HepG2 (cell line): ENCODE results near the gene ATP1B2. TPM values are rescaled to one million over a fixed set of nuclear protein-coding genes. Genes with fewer than 3 reads are reported as not detected.
A peak's percentile ranks its signal among the peaks of the same experiment; 100 is the strongest.

Source experiments
- RFX5 ChIP-seq: IDR thresholded peaks from 2 replicates; pipeline ENCODE4 v1.6.1; 2011; ENCODE audit warnings: low read depth, low read length, improper control_type of control experiment
- SOX5 ChIP-seq: IDR thresholded peaks from 2 replicates; pipeline ENCODE4 v1.6.1; 2016; ENCODE audit warnings: borderline replicate concordance
- SP5 ChIP-seq: IDR thresholded peaks from 2 replicates; pipeline ENCODE4 v1.6.1; 2016; ENCODE audit warnings: low read depth, borderline replicate concordance
- XRCC5 ChIP-seq: fragments of 200-400 bp; formaldehyde crosslinking; optimal IDR thresholded peaks from 2 replicates; pipeline ENCODE3; 2017; ENCODE audit warnings: mild to moderate bottlenecking, low read length
- ZBTB42 ChIP-seq: sonication (generic); formaldehyde crosslinking; IDR thresholded peaks from 2 replicates; pipeline ENCODE4 v1.5.0; 2020; ENCODE audit warnings: mild to moderate bottlenecking, missing genetic modification reagents
- ZNF10 ChIP-seq: sonication (generic); formaldehyde crosslinking; IDR thresholded peaks from 2 replicates; pipeline ENCODE4 v1.4.0; 2020; ENCODE audit warnings: mild to moderate bottlenecking, low read depth, missing genetic modification reagents, borderline replicate concordance
- ZNF546 ChIP-seq: sonication (generic); formaldehyde crosslinking; conservative IDR thresholded peaks from 2 replicates; pipeline ENCODE4 v1.8.1; 2023; ENCODE audit warnings: mild to moderate bottlenecking, missing genetic modification reagents
- ZNF737 ChIP-seq: sonication (generic); formaldehyde crosslinking; IDR thresholded peaks from 2 replicates; pipeline ENCODE4 v1.5.0; 2020; ENCODE audit warnings: missing genetic modification reagents, mild to moderate bottlenecking, borderline replicate concordance
- ZNF83 ChIP-seq: sonication (generic); formaldehyde crosslinking; IDR thresholded peaks from 2 replicates; pipeline ENCODE4 v1.4.0; 2020; ENCODE audit warnings: missing genetic modification reagents, mild to moderate bottlenecking, borderline replicate concordance
- polyA plus RNA-seq, 8 experiments: library from polyadenylated mRNA; depleted of rRNA in 3 of 8; stranded (reverse) in 7 of 8; unstranded in 1 of 8; fragments of >200 nt; fragmentation: Illumina TruSeq in 4 of 8; extraction: Trizol in 4 of 8; gene quantifications; 2 replicates each; pipeline versions ENCODE4 v1.2.1 to v1.2.3, GENCODE V29; 2011 to 2016; ENCODE audit warnings: low read depth in 4 of 8, missing spikeins in 1 of 8, mixed read lengths in 1 of 8; ENCODE audit not compliant: insufficient read depth in 1 of 8
- total RNA-seq, 5 experiments: library from RNA; depleted of rRNA; stranded (reverse); fragments of >200 nt; fragmentation: Illumina TruSeq; extraction: Trizol; gene quantifications; 2 replicates each; pipeline ENCODE4 v1.2.3, GENCODE V29; 2016; ENCODE audit warnings: low read depth in 1 of 5
- TF ChIP-seq, protein P1 (sequence below): IDR thresholded peaks from 2 replicates; pipeline ENCODE4 v1.6.1; 2018; ENCODE audit warnings: missing genetic modification reagents, mild to moderate bottlenecking, missing compliant biosample characterization
- TF ChIP-seq, protein P2 (sequence below): IDR thresholded peaks from 2 replicates; pipeline ENCODE4 v1.6.1; 2016; ENCODE audit warnings: missing compliant biosample characterization, missing genetic modification reagents, borderline replicate concordance
- TF ChIP-seq, protein P3 (sequence below), 2 experiments: sonication (generic) in 1 of 2; formaldehyde crosslinking in 1 of 2; IDR thresholded peaks; 2 replicates each; pipeline versions ENCODE4 v1.4.0 to v1.6.1; 2018 to 2020; ENCODE audit warnings: missing genetic modification reagents in 2 of 2, borderline replicate concordance in 1 of 2, low read depth in 1 of 2, mild to moderate bottlenecking in 1 of 2, missing biosample characterization in 1 of 2
- TF ChIP-seq, protein P4 (sequence below): sonication (generic); formaldehyde crosslinking; IDR thresholded peaks from 2 replicates; pipeline ENCODE4 v1.5.0; 2020; ENCODE audit warnings: mild to moderate bottlenecking, missing genetic modification reagents
- TF ChIP-seq, protein P5 (sequence below): IDR thresholded peaks from 2 replicates; pipeline ENCODE4 v1.6.1; 2012; ENCODE audit warnings: low read length, improper control_type of control experiment
- TF ChIP-seq, protein P6 (sequence below): sonication (generic); formaldehyde crosslinking; IDR thresholded peaks from 2 replicates; pipeline ENCODE4 v1.4.0; 2020; ENCODE audit warnings: missing genetic modification reagents

The ATP1B2 gene
- total and polyA plus RNA-seq, 2 of the 13 experiments (the other 11 are each of a cell fraction or from before 2014, with no cell fraction given) = not detected

DNA sequence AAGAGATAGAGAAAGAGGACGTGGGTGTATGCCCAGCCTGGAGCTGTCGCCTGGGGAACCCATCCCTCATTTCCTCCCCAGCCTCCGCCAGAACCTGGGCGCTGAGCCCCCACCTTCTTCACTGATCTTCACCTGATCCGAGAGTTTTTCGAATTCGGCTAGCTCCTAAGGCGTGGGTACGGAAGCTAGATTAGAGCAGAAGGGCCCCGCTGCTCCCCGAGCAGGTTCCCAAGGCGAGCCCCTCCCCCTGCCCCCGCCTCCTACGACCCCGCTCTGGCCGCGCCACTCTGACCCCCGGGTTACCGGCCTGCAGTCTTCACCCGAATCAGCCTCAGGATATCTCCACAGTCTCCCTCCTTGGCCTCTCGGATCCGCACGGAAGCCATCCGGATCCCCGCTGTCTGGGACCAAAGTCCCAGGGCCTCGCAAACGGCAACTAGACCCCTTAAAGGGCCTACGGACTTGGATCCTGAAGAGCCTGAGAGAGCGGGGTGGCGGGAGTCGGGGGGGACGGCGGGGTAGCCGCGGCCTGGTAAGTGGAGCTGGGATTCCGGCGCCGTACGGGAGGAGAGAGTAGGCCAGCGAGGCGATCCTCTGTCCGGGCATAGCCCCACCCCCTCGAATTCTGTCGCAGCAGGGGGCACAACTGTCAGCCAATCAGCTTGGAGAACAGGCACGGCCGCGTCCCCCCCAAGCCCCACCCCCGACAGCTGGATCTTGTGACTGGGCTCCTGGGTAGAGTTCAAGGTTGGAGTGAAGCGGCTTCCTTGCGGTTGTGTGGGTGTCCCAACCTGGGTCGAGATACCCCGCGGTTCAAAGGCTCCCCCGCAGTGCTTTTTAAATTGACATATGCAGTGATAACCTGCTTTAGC, 23.2 kb upstream of the ATP1B2 start, which contains the start of gene SAT2 (continued):
- TF ChIP-seq, protein P1, sequence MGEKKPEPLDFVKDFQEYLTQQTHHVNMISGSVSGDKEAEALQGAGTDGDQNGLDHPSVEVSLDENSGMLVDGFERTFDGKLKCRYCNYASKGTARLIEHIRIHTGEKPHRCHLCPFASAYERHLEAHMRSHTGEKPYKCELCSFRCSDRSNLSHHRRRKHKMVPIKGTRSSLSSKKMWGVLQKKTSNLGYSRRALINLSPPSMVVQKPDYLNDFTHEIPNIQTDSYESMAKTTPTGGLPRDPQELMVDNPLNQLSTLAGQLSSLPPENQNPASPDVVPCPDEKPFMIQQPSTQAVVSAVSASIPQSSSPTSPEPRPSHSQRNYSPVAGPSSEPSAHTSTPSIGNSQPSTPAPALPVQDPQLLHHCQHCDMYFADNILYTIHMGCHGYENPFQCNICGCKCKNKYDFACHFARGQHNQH (CRISPR knock-in tag) = peak; percentile 85
- TF ChIP-seq SOX5 (CRISPR knock-in tag) (peak; percentile 21; the same call in 1 of the 2 replicates), ZNF83 (CRISPR knock-in tag) (no peak), ZBTB42 (0 out of 2 replicates have a peak, but pooled peaks have one; percentile 44), XRCC5 (peak; percentile 48), RFX5 (0 out of 2 replicates have a peak, but pooled peaks have one; percentile 13), ZNF10 (CRISPR knock-in tag) (no peak), ZNF546 (no peak), ZNF737 (CRISPR knock-in tag) (no peak), SP5 (CRISPR knock-in tag) (no peak)
- TF ChIP-seq, protein P2, sequence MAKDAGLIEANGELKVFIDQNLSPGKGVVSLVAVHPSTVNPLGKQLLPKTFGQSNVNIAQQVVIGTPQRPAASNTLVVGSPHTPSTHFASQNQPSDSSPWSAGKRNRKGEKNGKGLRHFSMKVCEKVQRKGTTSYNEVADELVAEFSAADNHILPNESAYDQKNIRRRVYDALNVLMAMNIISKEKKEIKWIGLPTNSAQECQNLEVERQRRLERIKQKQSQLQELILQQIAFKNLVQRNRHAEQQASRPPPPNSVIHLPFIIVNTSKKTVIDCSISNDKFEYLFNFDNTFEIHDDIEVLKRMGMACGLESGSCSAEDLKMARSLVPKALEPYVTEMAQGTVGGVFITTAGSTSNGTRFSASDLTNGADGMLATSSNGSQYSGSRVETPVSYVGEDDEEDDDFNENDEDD (CRISPR knock-in tag) = peak; percentile 21; the same call in 1 of the 2 replicates
- TF ChIP-seq, protein P3, sequence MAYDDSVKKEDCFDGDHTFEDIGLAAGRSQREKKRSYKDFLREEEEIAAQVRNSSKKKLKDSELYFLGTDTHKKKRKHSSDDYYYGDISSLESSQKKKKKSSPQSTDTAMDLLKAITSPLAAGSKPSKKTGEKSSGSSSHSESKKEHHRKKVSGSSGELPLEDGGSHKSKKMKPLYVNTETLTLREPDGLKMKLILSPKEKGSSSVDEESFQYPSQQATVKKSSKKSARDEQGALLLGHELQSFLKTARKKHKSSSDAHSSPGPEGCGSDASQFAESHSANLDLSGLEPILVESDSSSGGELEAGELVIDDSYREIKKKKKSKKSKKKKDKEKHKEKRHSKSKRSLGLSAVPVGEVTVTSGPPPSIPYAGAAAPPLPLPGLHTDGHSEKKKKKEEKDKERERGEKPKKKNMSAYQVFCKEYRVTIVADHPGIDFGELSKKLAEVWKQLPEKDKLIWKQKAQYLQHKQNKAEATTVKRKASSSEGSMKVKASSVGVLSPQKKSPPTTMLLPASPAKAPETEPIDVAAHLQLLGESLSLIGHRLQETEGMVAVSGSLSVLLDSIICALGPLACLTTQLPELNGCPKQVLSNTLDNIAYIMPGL (CRISPR knock-in tag; IDR thresholded peaks at IDR 0.05; ENCODE audit: borderline replicate concordance in 1 of 2, low read depth in 1 of 2) = peak; percentile 54 to 61; a peak in 2 of 4 replicates
- TF ChIP-seq, protein P4, sequence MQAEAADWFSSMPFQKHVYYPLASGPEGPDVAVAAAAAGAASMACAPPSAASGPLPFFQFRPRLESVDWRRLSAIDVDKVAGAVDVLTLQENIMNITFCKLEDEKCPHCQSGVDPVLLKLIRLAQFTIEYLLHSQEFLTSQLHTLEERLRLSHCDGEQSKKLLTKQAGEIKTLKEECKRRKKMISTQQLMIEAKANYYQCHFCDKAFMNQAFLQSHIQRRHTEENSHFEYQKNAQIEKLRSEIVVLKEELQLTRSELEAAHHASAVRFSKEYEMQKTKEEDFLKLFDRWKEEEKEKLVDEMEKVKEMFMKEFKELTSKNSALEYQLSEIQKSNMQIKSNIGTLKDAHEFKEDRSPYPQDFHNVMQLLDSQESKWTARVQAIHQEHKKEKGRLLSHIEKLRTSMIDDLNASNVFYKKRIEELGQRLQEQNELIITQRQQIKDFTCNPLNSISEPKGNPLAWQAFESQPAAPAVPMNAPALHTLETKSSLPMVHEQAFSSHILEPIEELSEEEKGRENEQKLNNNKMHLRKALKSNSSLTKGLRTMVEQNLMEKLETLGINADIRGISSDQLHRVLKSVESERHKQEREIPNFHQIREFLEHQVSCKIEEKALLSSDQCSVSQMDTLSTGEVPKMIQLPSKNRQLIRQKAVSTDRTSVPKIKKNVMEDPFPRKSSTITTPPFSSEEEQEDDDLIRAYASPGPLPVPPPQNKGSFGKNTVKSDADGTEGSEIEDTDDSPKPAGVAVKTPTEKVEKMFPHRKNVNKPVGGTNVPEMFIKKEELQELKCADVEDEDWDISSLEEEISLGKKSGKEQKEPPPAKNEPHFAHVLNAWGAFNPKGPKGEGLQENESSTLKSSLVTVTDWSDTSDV (CRISPR knock-in tag) = no peak
- TF ChIP-seq, protein P5, sequence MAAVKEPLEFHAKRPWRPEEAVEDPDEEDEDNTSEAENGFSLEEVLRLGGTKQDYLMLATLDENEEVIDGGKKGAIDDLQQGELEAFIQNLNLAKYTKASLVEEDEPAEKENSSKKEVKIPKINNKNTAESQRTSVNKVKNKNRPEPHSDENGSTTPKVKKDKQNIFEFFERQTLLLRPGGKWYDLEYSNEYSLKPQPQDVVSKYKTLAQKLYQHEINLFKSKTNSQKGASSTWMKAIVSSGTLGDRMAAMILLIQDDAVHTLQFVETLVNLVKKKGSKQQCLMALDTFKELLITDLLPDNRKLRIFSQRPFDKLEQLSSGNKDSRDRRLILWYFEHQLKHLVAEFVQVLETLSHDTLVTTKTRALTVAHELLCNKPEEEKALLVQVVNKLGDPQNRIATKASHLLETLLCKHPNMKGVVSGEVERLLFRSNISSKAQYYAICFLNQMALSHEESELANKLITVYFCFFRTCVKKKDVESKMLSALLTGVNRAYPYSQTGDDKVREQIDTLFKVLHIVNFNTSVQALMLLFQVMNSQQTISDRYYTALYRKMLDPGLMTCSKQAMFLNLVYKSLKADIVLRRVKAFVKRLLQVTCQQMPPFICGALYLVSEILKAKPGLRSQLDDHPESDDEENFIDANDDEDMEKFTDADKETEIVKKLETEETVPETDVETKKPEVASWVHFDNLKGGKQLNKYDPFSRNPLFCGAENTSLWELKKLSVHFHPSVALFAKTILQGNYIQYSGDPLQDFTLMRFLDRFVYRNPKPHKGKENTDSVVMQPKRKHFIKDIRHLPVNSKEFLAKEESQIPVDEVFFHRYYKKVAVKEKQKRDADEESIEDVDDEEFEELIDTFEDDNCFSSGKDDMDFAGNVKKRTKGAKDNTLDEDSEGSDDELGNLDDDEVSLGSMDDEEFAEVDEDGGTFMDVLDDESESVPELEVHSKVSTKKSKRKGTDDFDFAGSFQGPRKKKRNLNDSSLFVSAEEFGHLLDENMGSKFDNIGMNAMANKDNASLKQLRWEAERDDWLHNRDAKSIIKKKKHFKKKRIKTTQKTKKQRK = no peak
- TF ChIP-seq, protein P6, sequence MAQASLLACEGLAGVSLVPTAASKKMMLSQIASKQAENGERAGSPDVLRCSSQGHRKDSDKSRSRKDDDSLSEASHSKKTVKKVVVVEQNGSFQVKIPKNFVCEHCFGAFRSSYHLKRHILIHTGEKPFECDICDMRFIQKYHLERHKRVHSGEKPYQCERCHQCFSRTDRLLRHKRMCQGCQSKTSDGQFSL (CRISPR knock-in tag) = peak; percentile 91
